ENCODE measurements around the gene HEATR5A. TPM values are rescaled to one million over a fixed set of nuclear protein-coding genes. Genes with fewer than 3 reads are reported as not detected.
"Not testable (repeated sequence)": the region's sequence is repeated elsewhere in the genome, so short reads cannot be mapped to it uniquely, and the experiment has no call there.

Gene HEATR5A
- 32.8 TPM for total RNA-seq

GRCh38 chr14:31420319-31421111 lies at the start of gene HEATR5A:
Gene HEATR5A (minus strand): TSS chr14:31420550. CDS start chr14:31402975, 17,575 bp downstream.
- DNase-seq: peak; percentile 97

GRCh38 chr14:31466554-31466953 lies 46.2 kb upstream of the HEATR5A start:
- DNase-seq: no peak

- peak; percentile 41 for DNase-seq
Measured at GRCh38 chr14:31465111-31465510, 44.8 kb upstream of the HEATR5A start.

GRCh38 chr14:31462450-31462849 lies 42.1 kb upstream of the HEATR5A start:
- not testable (repeated sequence) for DNase-seq

GRCh38 chr14:31461545-31461944 lies 41.2 kb upstream of the HEATR5A start:
- no peak for DNase-seq

GRCh38 chr14:31457665-31458659 lies 37.6 kb upstream of the HEATR5A start:
- peak; percentile 17 for DNase-seq

GRCh38 chr14:31456841-31457664 lies 36.7 kb upstream of the HEATR5A start, which contains the start of gene DTD2:
Gene DTD2 (minus strand): TSS chr14:31457506. CDS start chr14:31457393, 113 bp downstream.
- peak; percentile 99 for DNase-seq

- DNase-seq: peak; percentile 40
Measured at GRCh38 chr14:31449971-31450610, 29.7 kb upstream of the HEATR5A start.

- DNase-seq: no peak
Measured at GRCh38 chr14:31449136-31449535, 28.8 kb upstream of the HEATR5A start.

- DNase-seq: no peak
Measured at GRCh38 chr14:31445703-31446102, 25.4 kb upstream of the HEATR5A start.

GRCh38 chr14:31442284-31442683 lies 21.9 kb upstream of the HEATR5A start:
- no peak for DNase-seq

GRCh38 chr14:31441273-31442111 lies 21.1 kb upstream of the HEATR5A start:
- no peak for DNase-seq

GRCh38 chr14:31440280-31440679 lies 19.9 kb upstream of the HEATR5A start:
- no peak for DNase-seq

GRCh38 chr14:31439561-31439960 lies 19.2 kb upstream of the HEATR5A start:
- no peak for DNase-seq

GRCh38 chr14:31437045-31437691 lies 16.8 kb upstream of the HEATR5A start:
- not testable (repeated sequence) for DNase-seq

GRCh38 chr14:31435276-31435675 lies 14.9 kb upstream of the HEATR5A start:
- DNase-seq: no peak

- DNase-seq: no peak
Measured at GRCh38 chr14:31430634-31431264, 10.4 kb upstream of the HEATR5A start.

- no peak for DNase-seq
Measured at GRCh38 chr14:31429791-31430190, 9.4 kb upstream of the HEATR5A start.

GRCh38 chr14:31428011-31428410 lies 7.7 kb upstream of the HEATR5A start:
- DNase-seq: no peak

Data from tongue (tissue), 2 donors.